Hepatic stellate cell (primary cell): Measurements from ENCODE around the gene MARCHF10.

Experiments used
- DNase-seq: peaks from one replicate; pipeline ENCODE4 v3.0.0; 2011; ENCODE audit warnings: low spot score

The MARCHF10 gene

DNA sequence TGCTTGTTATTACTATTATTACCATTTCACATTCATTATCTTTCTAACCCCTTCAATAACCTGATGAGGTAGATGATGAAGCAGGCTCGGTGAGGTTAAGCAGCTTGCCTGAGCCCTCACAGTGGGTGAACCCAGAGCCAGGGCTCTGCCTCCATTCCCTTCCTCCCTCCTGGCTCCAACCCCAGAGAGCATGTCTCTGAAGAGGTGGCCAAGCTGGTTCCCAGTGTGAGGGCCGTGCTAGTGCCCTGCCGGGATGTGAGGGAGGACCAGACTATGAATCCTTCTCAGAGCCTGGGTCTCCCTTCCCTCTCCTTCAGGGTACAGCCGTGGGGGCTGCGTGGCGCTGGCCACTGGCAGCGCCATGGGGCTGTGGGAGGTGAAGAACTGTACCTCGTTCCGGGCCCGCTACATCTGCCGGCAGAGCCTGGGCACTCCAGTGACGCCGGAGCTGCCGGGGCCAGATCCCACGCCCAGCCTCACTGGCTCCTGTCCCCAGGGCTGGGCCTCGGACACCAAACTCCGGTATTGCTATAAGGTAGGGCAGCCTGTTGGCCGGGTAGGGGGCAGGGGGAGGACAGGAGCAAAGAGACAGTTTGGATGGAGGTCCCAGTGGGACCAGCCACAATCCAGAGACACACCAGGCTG lies 131.0 kb downstream of the MARCHF10 start:
- no peak for DNase-seq

DNA sequence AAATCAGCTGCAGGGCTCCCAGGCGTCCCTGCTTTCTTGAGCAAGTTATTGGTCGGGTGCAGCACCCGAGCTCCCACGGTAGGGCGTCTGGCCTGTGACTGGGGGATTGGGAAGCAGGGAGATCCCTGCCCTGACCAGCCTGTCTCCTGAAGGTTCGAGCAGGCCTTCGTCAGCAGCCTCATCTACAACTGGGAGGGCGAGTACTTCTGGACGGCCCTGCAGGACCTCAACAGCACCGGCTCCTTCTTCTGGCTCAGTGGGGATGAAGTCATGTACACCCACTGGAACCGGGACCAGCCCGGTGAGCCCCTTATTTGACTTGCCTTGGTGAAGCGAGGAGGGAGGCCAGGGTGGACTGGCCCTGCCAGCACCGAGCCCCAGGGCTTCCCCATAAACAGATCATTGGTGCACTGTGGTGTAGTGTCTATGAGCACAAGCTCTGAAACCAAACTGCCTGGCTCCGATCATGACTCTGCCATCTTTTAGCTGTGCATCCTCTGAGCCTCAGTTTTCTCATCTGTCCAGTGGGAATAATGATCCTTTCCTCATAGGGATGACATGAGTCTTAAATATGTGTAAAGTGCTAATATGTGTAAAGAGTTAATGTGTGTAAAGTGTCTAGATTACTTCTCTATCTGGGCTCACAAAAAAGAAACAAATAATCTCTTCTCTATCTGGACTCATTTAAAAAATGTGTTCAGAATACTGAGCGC lies 131.7 kb downstream of the MARCHF10 start:
- DNase-seq = no peak

- no peak for DNase-seq
These were observed 132.4 kb downstream of the MARCHF10 start for GRCh38 chr17:62675701-62676100.

DNA sequence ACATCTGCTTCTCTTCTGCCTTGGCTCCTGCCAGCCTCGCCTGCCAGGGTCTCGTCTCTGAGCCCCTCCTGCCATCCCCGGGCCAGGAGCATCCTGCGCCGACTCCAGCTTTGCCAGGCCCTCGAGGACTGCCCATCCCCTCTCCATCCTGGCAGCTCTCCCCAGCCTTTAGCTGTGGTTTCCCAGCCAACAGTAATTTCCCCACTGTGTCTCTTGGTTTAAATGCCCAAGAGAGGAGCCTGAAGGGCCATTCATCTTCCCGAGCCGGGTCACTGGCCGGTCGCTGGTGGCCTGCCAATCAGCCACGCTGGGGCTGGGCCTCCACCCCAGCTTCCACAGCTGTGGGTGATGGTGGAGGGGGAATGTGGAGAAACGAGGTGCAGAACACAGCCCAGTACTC lies 132.9 kb downstream of the MARCHF10 start:
- no peak for DNase-seq

GRCh38 chr17:62674841-62675240 lies 133.3 kb downstream of the MARCHF10 start:
- DNase-seq = no peak

- DNase-seq = no peak
These were observed 133.8 kb downstream of the MARCHF10 start for GRCh38 chr17:62674363-62674739.

GRCh38 chr17:62673614-62674362 lies 134.3 kb downstream of the MARCHF10 start:
- no peak for DNase-seq

GRCh38 chr17:62672957-62673356 lies 135.2 kb downstream of the MARCHF10 start:
- DNase-seq = no peak

DNA sequence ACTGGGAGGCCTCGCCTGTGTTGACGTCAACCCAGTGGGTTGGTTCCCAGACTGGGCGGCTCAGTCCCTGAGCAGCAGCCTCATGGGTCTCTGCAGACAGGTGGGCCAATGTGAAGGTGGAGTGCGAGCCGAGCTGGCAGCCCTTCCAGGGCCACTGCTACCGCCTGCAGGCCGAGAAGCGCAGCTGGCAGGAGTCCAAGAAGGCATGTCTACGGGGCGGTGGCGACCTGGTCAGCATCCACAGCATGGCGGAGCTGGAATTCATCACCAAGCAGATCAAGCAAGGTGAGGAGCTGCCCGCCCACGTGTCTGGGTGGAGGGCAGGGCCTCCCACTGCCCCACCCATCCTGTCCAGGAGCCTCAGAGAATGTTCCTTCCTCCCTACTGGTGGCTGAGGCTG lies 136.6 kb downstream of the MARCHF10 start:
- DNase-seq = no peak

DNA sequence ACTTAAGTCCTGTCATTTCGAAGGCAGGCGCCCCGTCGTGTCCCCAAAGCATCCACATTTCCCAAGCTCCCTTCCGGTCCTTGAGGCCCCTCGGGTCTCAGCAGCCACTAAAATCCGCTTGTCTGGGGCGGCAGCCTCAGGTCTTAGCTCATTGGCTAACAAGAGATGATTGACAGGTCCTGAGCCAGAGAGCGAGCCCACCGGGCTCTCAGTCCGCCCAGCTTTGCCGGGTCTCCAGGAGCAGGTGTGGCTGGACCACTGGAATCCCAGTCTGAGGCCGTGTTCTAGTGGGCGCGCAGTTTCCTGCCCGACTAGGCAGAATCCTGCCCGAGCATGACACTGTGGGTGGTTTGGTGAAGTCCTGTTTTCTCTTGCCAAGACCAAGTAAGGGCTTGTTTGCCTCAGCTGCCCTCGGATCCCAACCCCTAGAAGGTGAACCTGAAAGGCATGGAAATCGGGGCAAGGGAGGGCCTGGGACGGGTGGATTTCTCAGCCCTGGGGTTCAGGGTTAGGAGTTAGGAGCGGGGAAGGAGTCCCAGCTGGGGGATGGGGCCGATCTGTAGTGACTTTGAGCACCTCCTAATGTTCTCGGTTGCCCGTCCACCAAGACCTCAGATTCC lies 137.8 kb downstream of the MARCHF10 start:
- DNase-seq = no peak

DNA sequence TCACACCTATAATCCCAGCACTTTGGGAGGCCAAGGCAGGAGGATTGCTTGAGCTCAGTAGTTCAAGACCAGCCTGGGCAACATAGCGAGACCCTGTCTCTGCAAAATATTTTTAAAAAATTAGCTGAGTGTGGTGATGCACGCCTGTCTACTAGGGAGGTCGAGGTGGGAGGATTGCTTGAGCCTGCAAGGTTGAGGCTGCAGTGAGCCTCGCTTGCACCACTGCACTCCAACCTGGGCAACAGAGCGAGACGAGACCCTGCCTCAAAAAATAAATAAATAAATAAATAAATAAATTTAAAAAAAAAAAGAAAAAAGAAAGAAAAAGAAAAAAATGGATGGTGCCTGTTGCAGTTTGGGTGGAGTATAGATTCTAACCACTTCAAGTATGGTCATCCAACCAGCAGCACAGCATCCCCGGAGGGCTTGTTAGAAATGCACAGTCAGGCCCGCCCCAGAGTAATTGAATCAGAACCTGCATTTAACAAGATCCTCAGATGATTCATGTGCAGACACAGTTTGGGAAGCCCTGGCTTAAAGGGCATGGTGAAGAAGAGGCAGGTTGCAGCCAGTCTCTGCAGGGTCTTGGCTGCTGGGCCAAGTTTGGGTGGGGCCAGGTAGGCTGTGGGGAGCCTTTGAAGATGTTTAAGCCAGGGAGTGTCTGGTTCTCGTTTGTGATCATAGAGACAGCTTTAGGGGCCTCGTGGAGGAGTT lies 139.9 kb downstream of the MARCHF10 start:
- no peak for DNase-seq

- DNase-seq = no peak
These were observed 141.1 kb downstream of the MARCHF10 start for GRCh38 chr17:62666801-62667591.

- DNase-seq = no peak
These were observed 141.9 kb downstream of the MARCHF10 start for GRCh38 chr17:62666061-62666800.

DNA sequence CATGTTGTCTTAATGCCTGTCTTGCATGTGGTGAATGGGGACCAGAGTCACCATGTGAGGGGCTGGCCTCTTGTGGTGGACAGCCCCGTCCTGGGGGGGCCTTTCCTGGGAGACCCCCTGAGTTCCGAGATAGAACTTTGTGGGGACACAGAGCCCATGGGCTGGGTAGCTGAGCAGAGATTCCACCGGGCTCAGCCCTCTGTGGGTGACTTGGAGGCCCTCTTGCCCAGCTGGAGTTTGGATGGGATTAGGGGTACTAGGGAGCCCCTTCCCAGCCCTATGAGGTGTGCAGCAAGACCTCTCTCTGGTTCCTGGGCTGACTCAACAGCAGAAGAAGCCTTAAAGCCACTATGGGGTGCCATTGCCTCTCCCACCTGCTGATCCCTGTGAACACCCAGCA lies 142.5 kb downstream of the MARCHF10 start:
- DNase-seq = no peak

GRCh38 chr17:62664336-62665120 lies 143.6 kb downstream of the MARCHF10 start:
- no peak for DNase-seq

DNA sequence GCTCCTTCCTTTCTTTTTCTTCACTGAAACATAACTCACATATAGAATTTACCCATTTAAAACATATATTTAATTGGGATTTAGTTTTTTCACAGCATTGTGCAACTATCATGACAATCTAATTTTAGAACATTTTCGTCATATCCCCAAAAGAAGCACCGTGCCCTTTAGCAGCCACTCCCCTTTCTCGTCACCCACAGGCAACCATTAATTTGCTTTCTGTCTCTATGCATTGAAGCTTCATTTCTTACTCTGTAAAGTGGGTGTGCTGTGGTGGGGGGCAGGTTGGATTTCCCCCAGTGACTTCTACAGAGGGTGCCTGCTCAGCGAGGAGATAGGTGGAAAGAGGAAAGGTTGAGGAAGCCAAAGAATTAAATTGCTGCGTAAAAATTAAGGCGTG lies 144.8 kb downstream of the MARCHF10 start:
- no peak for DNase-seq

- DNase-seq = no peak
These were observed 145.3 kb downstream of the MARCHF10 start for GRCh38 chr17:62662855-62663254.

DNA sequence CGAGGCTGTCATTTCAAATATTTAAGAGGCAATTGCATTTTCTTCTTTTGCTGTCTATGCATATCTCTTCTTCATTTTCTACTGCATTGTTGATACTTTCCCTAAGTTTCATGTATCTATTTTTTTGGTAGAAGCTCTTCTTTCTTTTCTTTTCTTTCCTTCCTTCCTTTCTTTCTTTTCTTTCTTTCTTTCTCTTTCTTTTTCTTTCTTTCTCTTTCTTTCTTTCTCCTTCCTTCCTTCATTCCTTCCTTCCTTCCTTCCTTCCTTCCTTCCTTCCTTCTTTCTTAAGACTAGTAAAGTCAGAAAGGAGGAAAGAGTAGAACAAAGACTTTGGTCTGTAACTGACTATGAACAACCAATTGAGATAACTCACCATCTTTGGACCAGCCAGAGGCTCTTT lies 146.8 kb downstream of the MARCHF10 start:
- DNase-seq = no peak

DNA sequence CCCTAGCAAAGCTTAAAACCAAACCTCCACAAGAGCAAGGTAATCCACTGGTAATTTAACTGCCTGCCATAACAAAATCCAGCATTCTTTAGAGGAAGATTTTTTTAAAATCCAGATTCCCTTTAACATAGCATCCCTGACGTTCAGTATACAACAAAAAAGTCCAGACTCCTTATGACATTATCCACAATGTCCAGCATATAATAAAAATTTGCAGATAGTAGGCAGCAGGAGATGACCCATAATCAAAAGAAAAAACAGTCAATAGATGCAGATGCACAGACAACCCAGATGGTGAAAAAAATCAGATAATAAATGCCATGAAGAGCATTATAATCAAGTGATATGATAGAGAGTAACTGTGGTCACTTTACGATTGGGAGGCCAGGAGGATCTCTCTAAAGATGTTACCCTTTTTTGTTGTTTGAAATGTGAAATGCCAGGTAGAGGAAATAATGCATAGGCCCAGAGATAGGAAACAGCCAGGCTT lies 147.4 kb downstream of the MARCHF10 start:
- DNase-seq = no peak
